K562 (cell line): ENCODE data around the gene RCOR2. TPM values are rescaled to one million over a fixed set of nuclear protein-coding genes. Genes with fewer than 3 reads are reported as not detected.

ENCODE experiments used
- ATAC-seq: fragments of 200-7000 bp; cut with Tn5 transposase; 3 replicates; pipeline ENCODE4 v1.9.1; 2020; ENCODE audit warnings: moderate library complexity
- BruUV-seq: library from RNA; stranded (reverse); fragments of 400-500 nt; replicated peaks from 2 replicates; lab custom pipeline; 2021; lab: Mats Ljungman, UMichigan
- CTCF ChIA-PET: fragments of 300-600 bp; formaldehyde crosslinking; extraction: SDS; loops from one replicate; lab custom pipeline; 2021; ENCODE audit warnings: low intra/inter-chr PET ratio; lab: Yijun Ruan, JAX
- POLR2A ChIA-PET: fragments of 300-600, 350-650 bp; sonication (Branson Sonifier 250); formaldehyde crosslinking; extraction: SDS; loops from one replicate; lab custom pipeline; 2021; ENCODE audit warnings: antibody characterized with exemption, inconsistent platforms; lab: Yijun Ruan, JAX
- DNase-seq, 4 experiments: peaks; one replicate each; pipeline versions ENCODE4 v3.0.0 to v3.0.0-alpha.2; 2011 to 2018; ENCODE audit warnings: low spot score in 3 of 4, mixed read lengths in 3 of 4; ENCODE audit errors: extremely low read depth in 1 of 4
- FAIRE-seq: peaks from 2 replicates; lab custom pipeline; 2011; peaks lifted over from hg19 to GRCh38; lab: Jason Lieb, UNC
- H2AFZ ChIP-seq: 2 replicates; pipeline ENCODE4 v1.6.0; 2011; ENCODE audit warnings: low read depth, low read length, control low read depth, inconsistent platforms
- H3K27ac ChIP-seq: fragments of 200-600 bp; 3 replicates; pipeline ENCODE4 v1.8.0; 2011; ENCODE audit warnings: low read depth, mild to moderate bottlenecking, control low read depth, inconsistent platforms, low read length, moderate library complexity, mixed read lengths; ENCODE audit errors: extremely low read depth
- H3K27me3 ChIP-seq, 2 experiments: fragments of 300-600 bp in 1 of 2; 2 replicates in 1 of 2; 3 replicates in 1 of 2; pipeline versions ENCODE4 v1.6.0 to v1.8.0; 2011; ENCODE audit warnings: inconsistent platforms in 2 of 2, low read length in 2 of 2, mild to moderate bottlenecking in 1 of 2, mixed read lengths in 1 of 2, moderate library complexity in 1 of 2; ENCODE audit not compliant: control insufficient read depth in 2 of 2, insufficient read depth in 2 of 2
- H3K36me3 ChIP-seq: fragments of 300-600 bp; 3 replicates; pipeline ENCODE4 v1.8.0; 2011; ENCODE audit warnings: mild to moderate bottlenecking, low read length, inconsistent platforms; ENCODE audit not compliant: control insufficient read depth, insufficient read depth
- H3K4me1 ChIP-seq, 2 experiments: fragments of 200-600 bp in 1 of 2; replicated peaks in 1 of 2; 2 replicates in 1 of 2; 3 replicates in 1 of 2; pipeline versions ENCODE4 v1.5.1 to v1.8.0; 2011; ENCODE audit warnings: inconsistent platforms in 2 of 2, low read length in 2 of 2, mild to moderate bottlenecking in 1 of 2, mixed read lengths in 1 of 2, moderate library complexity in 1 of 2; ENCODE audit not compliant: control insufficient read depth in 2 of 2, insufficient read depth in 2 of 2
- H3K4me2 ChIP-seq: 2 replicates; pipeline ENCODE4 v1.6.1; 2011; ENCODE audit warnings: low read length, control low read depth, inconsistent platforms, mixed read lengths; ENCODE audit not compliant: insufficient read depth
- H3K4me3 ChIP-seq: fragments of 200-600 bp; sonication (generic), shearing (Covaris generic); 2 replicates; pipeline ENCODE4 v1.5.1; 2016; ENCODE audit warnings: control low read depth, inconsistent platforms
- H3K79me2 ChIP-seq: fragments of 200-600 bp; 3 replicates; pipeline ENCODE4 v1.8.0; 2011; ENCODE audit warnings: low read length, inconsistent platforms; ENCODE audit not compliant: control insufficient read depth, insufficient read depth
- H3K9ac ChIP-seq, 2 experiments: 2 replicates each; pipeline versions ENCODE4 v1.6.0 to v1.6.1; 2011; ENCODE audit warnings: low read depth in 2 of 2, low read length in 2 of 2, control low read depth in 1 of 2, inconsistent platforms in 1 of 2, mild to moderate bottlenecking in 1 of 2, mixed read lengths in 1 of 2; ENCODE audit not compliant: insufficient read depth in 1 of 2
- H3K9me1 ChIP-seq: one replicate; pipeline ENCODE4 v1.6.0; 2011; ENCODE audit warnings: inconsistent platforms, mild to moderate bottlenecking, low read length, moderate library complexity; ENCODE audit not compliant: control insufficient read depth, insufficient read depth
- H3K9me3 ChIP-seq: replicated peaks from 2 replicates; pipeline ENCODE4 v1.5.1; 2011; ENCODE audit warnings: low read depth, low read length, inconsistent platforms; ENCODE audit not compliant: control insufficient read depth, insufficient read depth
- H4K20me1 ChIP-seq: replicated peaks from 2 replicates; pipeline ENCODE4 v1.6.1; 2011; ENCODE audit warnings: low read length, inconsistent platforms, mixed read lengths; ENCODE audit not compliant: control insufficient read depth, insufficient read depth
- ASH1L ChIP-seq: fragments of 450-650 bp; IDR thresholded peaks from 2 replicates; pipeline ENCODE4 v1.6.1; 2018; ENCODE audit warnings: borderline replicate concordance, mild to moderate bottlenecking, low read depth; ENCODE audit not compliant: partially characterized antibody
- TSC22D4 ChIP-seq: fragments of 450-650 bp; IDR thresholded peaks from 2 replicates; pipeline ENCODE4 v1.6.1; 2016; ENCODE audit warnings: missing genetic modification characterization, missing biosample characterization, control low read depth
- ZNF280A ChIP-seq: fragments of 450-650 bp; IDR thresholded peaks from 2 replicates; pipeline ENCODE4 v1.6.1; 2018; ENCODE audit warnings: mild to moderate bottlenecking, low read depth; ENCODE audit not compliant: partially characterized antibody
- WGBS: fragments of 100-300 bp; shearing (Covaris generic); methylation state at CpG from one replicate; pipeline ENCODE4 v1.1.6; 2016; ENCODE audit warnings: low coverage, mixed read lengths; ENCODE audit not compliant: insufficient coverage; ENCODE audit errors: missing lambda C conversion rate; 5-methylcytosine and 5-hydroxymethylcytosine counted together
- in situ Hi-C: fragments of 300-500 bp; cut with MboI; formaldehyde crosslinking; loops from 4 replicates; pipeline ENCODE4 v1.15.0; 2018; ENCODE audit warnings: inconsistent platforms, mixed read lengths
- intact Hi-C: fragments of 100-400 bp; cut with micrococcal nuclease; formaldehyde crosslinking; loops from 2 replicates; pipeline ENCODE4 v1.14.2; 2022
- polyA plus RNA-seq, 8 experiments: library from polyadenylated mRNA; depleted of rRNA in 4 of 8; stranded (reverse) in 5 of 8; unstranded in 3 of 8; fragments of >200 nt; fragmentation: Nextera tagmentation in 2 of 8; fragmentation: Illumina TruSeq in 1 of 8; extraction: Ambion mirVana in 2 of 8; extraction: Trizol in 1 of 8; gene quantifications; 2 replicates each; pipeline versions ENCODE4 v1.2.1 to v1.2.3, GENCODE V29; 2011 to 2014; ENCODE audit warnings: inconsistent platforms in 1 of 8, missing spikeins in 1 of 8
- total RNA-seq, 7 experiments: library from RNA; depleted of rRNA in 6 of 7; stranded (reverse); fragments of >200 nt in 6 of 7; fragmentation: Illumina TruSeq in 2 of 7; extraction: Trizol in 2 of 7; gene quantifications; 2 replicates each; pipeline versions ENCODE4 v1.2.1 to v1.2.3, GENCODE V29; 2011 to 2021; ENCODE audit warnings: low replicate concordance in 1 of 7

RCOR2 gene
- total and polyA plus RNA-seq, 9 of the 15 experiments (the other 6 are each of a cell fraction or from before 2014, with no cell fraction given), result 0.04 to 6.5 (median 2.5) TPM; not detected in 1

- DNase-seq (no peak), ATAC-seq (no peak)
- H3K4me3 ChIP-seq, result no peak overlapping the region
Observed at GRCh38 chr11:63966444-63966843, 49.5 kb upstream of the RCOR2 start.

More at GRCh38 chr11:63966444-63966843, 49.5 kb upstream of the RCOR2 start:
- no peak for TF ChIP-seq TSC22D4 (tag)
- TF ChIP-seq ZNF280A, result no peak
- TF ChIP-seq ASH1L, result no peak
- intact Hi-C loops, result no loop called here
- ChIA-PET CTCF (no interaction called here), POLR2A (interaction anchor here (0.9 to 1.4 kb wide), 3 partner anchors 8 to 12 kb away, joined by 4 to 5 read pairs (median 4); partner anchors contain the start of gene COX8A)
- no peak overlapping the region for H3K9ac ChIP-seq
- H3K79me2 ChIP-seq, result no peaks in the 10 kb centered on the region
- FAIRE-seq, result no peak
- H3K4me2 ChIP-seq, result no peak overlapping the region
- H4K20me1 ChIP-seq, result no peaks in the 10 kb centered on the region
- no TSS peak for BruUV-seq
- in situ Hi-C loops, result no loop called here
- no peaks in the 10 kb centered on the region for H3K9me1 ChIP-seq
- peaks cover 5 to 16% of the 10 kb centered on the region in 2 experiments for H3K4me1 ChIP-seq
- no peaks in the 10 kb centered on the region for H3K27me3 ChIP-seq
- no peaks in the 10 kb centered on the region for H3K36me3 ChIP-seq
- no peak overlapping the region for H2AFZ ChIP-seq
- H3K9me3 ChIP-seq, result no peaks in the 10 kb centered on the region
- WGBS, result 91% methylated on average over 1 of the region's 1 CpG
- H3K27ac ChIP-seq, result no peak overlapping the region
